Measurements from ENCODE around the gene HEMGN.

The HEMGN gene

GRCh38 chr9:97905228-97905627 lies 32.7 kb downstream of the HEMGN start:
- no peak for TF ChIP-seq CTCF (IDR thresholded peaks at IDR 0.05; ENCODE audit: low read depth, low read length, missing control alignments)
- no peak overlapping the region for H3K4me3 ChIP-seq (ENCODE audit: low read depth, low read length)
- DNase-seq (ENCODE audit: low read depth): no peak

DNA sequence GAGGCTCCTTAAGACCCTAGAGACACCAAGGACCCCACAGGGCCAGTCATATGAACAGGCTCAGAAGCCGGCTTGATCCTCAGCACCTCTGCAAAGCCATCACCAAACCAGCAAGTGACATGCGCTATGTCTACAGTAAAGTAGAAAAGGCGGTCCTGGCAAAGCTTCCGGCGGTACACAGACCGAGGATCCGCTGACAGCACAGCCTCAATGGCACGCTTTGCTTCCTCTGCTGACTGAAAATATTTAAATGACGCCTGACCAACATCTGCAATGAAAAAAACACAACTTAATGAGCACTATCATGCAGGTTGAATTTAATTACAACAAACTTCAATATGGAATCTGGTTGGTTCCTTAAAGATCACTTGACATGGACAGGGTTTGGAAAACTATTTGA lies 33.2 kb downstream of the HEMGN start:
- DNase-seq (ENCODE audit: low read depth): no peak
- no peak for TF ChIP-seq CTCF (IDR thresholded peaks at IDR 0.05; ENCODE audit: low read depth, low read length, missing control alignments)
- H3K4me3 ChIP-seq (ENCODE audit: low read depth, low read length): no peak overlapping the region

DNA sequence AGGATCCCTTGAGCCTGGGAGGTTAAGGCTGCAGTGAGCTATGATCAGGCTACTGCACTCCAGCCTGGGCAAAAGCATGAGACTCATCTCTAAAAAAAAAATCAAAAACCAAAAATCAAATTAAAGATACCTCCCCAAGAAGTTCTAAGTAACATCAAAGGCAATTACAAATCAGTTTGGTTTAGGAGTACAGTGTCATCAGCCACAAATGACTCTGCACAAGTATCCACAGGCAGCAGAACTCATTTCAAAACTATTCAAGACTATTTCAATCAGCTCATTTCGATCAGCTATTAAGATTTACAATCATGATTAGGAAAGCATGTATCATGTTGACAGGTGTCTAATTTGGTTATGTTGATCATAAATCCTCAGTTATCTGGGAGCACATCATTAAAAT lies 34.8 kb downstream of the HEMGN start:
- no peak overlapping the region for H3K4me3 ChIP-seq (ENCODE audit: low read depth, low read length)
- no peak for DNase-seq (ENCODE audit: low read depth)
- TF ChIP-seq CTCF (IDR thresholded peaks at IDR 0.05; ENCODE audit: low read depth, low read length, missing control alignments): no peak

GRCh38 chr9:97900738-97901565 lies 37.0 kb downstream of the HEMGN start:
- DNase-seq (ENCODE audit: low read depth): no peak
- peak; percentile 70 for TF ChIP-seq CTCF (IDR thresholded peaks at IDR 0.05; ENCODE audit: low read depth, low read length, missing control alignments)
- no peak overlapping the region for H3K4me3 ChIP-seq (ENCODE audit: low read depth, low read length)

DNA sequence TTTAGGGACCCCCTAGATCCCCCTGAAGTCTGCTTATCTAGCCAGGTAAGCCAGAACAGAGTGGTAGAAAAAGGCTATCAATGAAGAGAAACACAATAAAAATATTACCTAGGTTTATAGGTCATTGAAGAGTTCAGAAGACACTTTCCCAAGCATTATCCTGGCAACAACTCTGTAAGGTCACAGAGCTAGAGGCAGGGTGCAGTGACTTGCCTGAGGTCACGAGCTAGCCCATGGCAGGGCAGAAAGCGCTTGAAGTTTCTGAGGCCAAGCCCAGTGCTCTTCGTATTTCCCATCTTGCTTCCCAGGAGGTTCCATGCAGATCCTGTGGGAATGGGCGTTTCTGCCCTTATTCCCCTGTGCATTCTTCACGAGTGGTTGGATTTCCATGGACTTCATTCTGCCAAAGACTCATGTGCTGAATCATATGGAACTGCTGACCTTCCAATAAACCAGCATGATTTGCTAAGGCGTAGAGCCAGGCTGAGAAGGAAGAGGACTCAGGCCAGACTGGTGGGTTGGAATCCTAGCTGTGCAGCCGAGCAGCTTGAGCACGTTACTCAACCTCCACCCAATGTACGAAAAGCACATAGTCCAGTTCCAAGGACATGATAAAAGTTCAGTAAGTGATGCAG lies 37.8 kb downstream of the HEMGN start:
- no peak for TF ChIP-seq CTCF (IDR thresholded peaks at IDR 0.05; ENCODE audit: low read depth, low read length, missing control alignments)
- no peak overlapping the region for H3K4me3 ChIP-seq (ENCODE audit: low read depth, low read length)
- DNase-seq (ENCODE audit: low read depth): no peak

- no peak for DNase-seq (ENCODE audit: low read depth)
- TF ChIP-seq CTCF (IDR thresholded peaks at IDR 0.05; ENCODE audit: low read depth, low read length, missing control alignments): peak; percentile 35
- no peak overlapping the region for H3K4me3 ChIP-seq (ENCODE audit: low read depth, low read length)
These were observed 42.2 kb downstream of the HEMGN start for GRCh38 chr9:97895695-97896332.

All from GM12864 (cell line).